GM18867 (cell line): ENCODE data around the gene EFHC1.
"Not testable (repeated sequence)": the region's sequence is repeated elsewhere in the genome, so short reads cannot be mapped to it uniquely, and the experiment has no call there.

ENCODE experiments used
- ATAC-seq: cut with Tn5 transposase; IDR thresholded peaks from one replicate; pipeline ENCODE4 v1.9.1; 2021; ENCODE audit warnings: mild to moderate bottlenecking, moderate library complexity; ENCODE audit not compliant: unreplicated experiment

EFHC1 gene

GRCh38 chr6:52435345-52435744 is 15.2 kb downstream of the EFHC1 start:
- ATAC-seq: no peak

- ATAC-seq: no peak
Measured at GRCh38 chr6:52438926-52439325, 18.8 kb downstream of the EFHC1 start.

GRCh38 chr6:52454556-52454955 is 34.4 kb downstream of the EFHC1 start:
- no peak for ATAC-seq

GRCh38 chr6:52457096-52457495 is 37.0 kb downstream of the EFHC1 start:
- ATAC-seq: no peak

- not testable (repeated sequence) for ATAC-seq
Measured at GRCh38 chr6:52461194-52461593, 41.1 kb downstream of the EFHC1 start.

- no peak for ATAC-seq
Measured at GRCh38 chr6:52474173-52474572, 54.0 kb downstream of the EFHC1 start.

GRCh38 chr6:52475307-52475706 is 55.2 kb downstream of the EFHC1 start:
- ATAC-seq: no peak

- ATAC-seq: no peak
Measured at GRCh38 chr6:52482903-52483670, 62.9 kb downstream of the EFHC1 start.

GRCh38 chr6:52483671-52484003 is 63.5 kb downstream of the EFHC1 start:
- ATAC-seq: no peak

- ATAC-seq: no peak
Measured at GRCh38 chr6:52489881-52490280, 69.7 kb downstream of the EFHC1 start.

GRCh38 chr6:52491203-52492069 is 71.3 kb downstream of the EFHC1 start:
- ATAC-seq: peak; percentile 80

GRCh38 chr6:52493669-52494068 is 73.5 kb downstream of the EFHC1 start:
- ATAC-seq: no peak

GRCh38 chr6:52494298-52495072 is 74.3 kb downstream of the EFHC1 start:
- no peak for ATAC-seq

GRCh38 chr6:52495922-52496321 is 75.8 kb downstream of the EFHC1 start:
- no peak for ATAC-seq

- ATAC-seq: no peak
Measured at GRCh38 chr6:52496631-52497030, 76.5 kb downstream of the EFHC1 start.

GRCh38 chr6:52497652-52498408 is 77.7 kb downstream of the EFHC1 start:
- ATAC-seq: peak; percentile 86

GRCh38 chr6:52498538-52499017 is 78.4 kb downstream of the EFHC1 start:
- ATAC-seq: peak; percentile 47

GRCh38 chr6:52499026-52499425 is 78.9 kb downstream of the EFHC1 start:
- ATAC-seq: no peak

- no peak for ATAC-seq
Measured at GRCh38 chr6:52499681-52500236, 79.6 kb downstream of the EFHC1 start.
